GM12891 (cell line): Measurements from ENCODE around the gene ARHGAP26.

Experiments
- POLR2A ChIP-seq: IDR thresholded peaks from 2 replicates; pipeline ENCODE4 v1.6.1; 2011; ENCODE audit warnings: low read depth, low read length, control low read depth
- POLR2AphosphoS5 ChIP-seq: IDR thresholded peaks from 2 replicates; pipeline ENCODE4 v1.6.1; 2011; ENCODE audit warnings: low read depth, low read length, control low read depth

GRCh38 chr5:143192191-143192900, 422.2 kb downstream of the ARHGAP26 start:
- no peak for TF ChIP-seq POLR2A
- no peak for TF ChIP-seq POLR2AphosphoS5
